Uterus (tissue), 2 donors: ENCODE data around the gene LYZL6.

Experiments
- CTCF ChIP-seq, 4 experiments: fragments of 200-600 bp in 2 of 4; fragments of 450-650 bp in 2 of 4; sonication (generic) in 2 of 4; IDR thresholded peaks; one replicate each; pipeline ENCODE4 v1.5.1; 2016 to 2019; ENCODE audit warnings: antibody characterized with exemption in 4 of 4, mild to moderate bottlenecking in 2 of 4, moderate library complexity in 1 of 4
- POLR2A ChIP-seq, 2 donors: fragments of 450-650 bp; IDR thresholded peaks; one replicate each; pipeline ENCODE4 v1.6.1; 2016; ENCODE audit warnings: antibody characterized with exemption in 2 of 2, mild to moderate bottlenecking in 1 of 2, moderate library complexity in 1 of 2

GRCh38 chr17:35913609-35914008 lies 29.9 kb downstream of the LYZL6 start:
- TF ChIP-seq CTCF (IDR thresholded peaks at IDR 0.05): no peak
- TF ChIP-seq POLR2A (IDR thresholded peaks at IDR 0.05): no peak
